OCI-LY7 (cell line): ENCODE measurements around the gene NELL1.

Source experiments
- CTCF ChIP-seq: fragments of 200-600 bp; sonication (generic); conservative IDR thresholded peaks from 2 replicates; pipeline ENCODE4 v1.5.1; 2014; ENCODE audit warnings: mild to moderate bottlenecking, antibody characterized with exemption, low read length, moderate library complexity, mixed read lengths
- EZH2phosphoT487 ChIP-seq: fragments of 200-600 bp; sonication (generic); IDR thresholded peaks from 2 replicates; pipeline ENCODE4 v1.6.1; 2018; ENCODE audit warnings: low read depth, borderline replicate concordance, mild to moderate bottlenecking, mixed run types, antibody characterized with exemption, low read length, moderate library complexity, mixed read lengths

- TF ChIP-seq CTCF, result no peak
- no peak for TF ChIP-seq EZH2phosphoT487
Measured at GRCh38 chr11:20790622-20791021, 121.2 kb downstream of the NELL1 start.
